T47D (cell line): Measurements from ENCODE around the gene MAPK11.

Experiments used
- DNase-seq, 2 experiments: peaks; one replicate each; pipeline versions ENCODE4 v3.0.0 to v3.0.0-alpha.2; 2011 to 2012; ENCODE audit warnings: low read depth in 1 of 2, low spot score in 1 of 2
- JUND ChIP-seq: IDR thresholded peaks from 2 replicates; pipeline ENCODE4 v1.6.1; 2012; ENCODE audit warnings: low read depth
- in situ Hi-C: cut with HindIII; loops from 2 replicates; pipeline ENCODE4 v1.10.0; 2016; ENCODE audit warnings: low sequenced_read_pairs, low pct_unique_long_range_greater_than_20kb

MAPK11 gene

DNA sequence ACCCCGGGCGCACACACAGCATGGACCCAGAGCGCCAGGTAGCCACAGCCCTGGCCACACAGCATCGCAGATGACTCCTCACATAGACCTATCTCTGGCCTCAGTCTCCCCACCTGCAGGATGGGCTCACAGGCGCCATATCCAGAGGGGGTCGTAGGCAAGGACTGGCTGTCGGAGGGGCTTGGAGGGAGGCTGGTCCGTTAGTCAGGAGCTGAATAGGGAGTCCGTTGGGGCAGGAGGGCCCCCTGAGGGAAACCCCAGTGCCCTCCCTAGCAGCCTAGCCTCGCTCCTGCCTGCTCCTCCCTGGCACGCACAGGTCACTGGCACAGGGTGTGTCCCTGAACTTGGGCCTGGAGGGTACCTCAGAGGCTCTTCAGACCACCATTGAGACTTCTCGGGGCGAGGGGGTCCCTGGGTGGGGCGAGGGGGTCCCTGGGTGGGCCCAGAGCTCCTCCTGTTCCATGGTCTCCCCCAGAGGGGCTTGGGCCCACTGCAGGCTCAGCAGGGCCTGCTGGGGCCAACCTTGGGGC, 35.3 kb upstream of the MAPK11 start:
- in situ Hi-C loops, result no loop called here
- no peak for TF ChIP-seq JUND
- DNase-seq, result peak in 1 of 2 experiments; percentile 53

DNA sequence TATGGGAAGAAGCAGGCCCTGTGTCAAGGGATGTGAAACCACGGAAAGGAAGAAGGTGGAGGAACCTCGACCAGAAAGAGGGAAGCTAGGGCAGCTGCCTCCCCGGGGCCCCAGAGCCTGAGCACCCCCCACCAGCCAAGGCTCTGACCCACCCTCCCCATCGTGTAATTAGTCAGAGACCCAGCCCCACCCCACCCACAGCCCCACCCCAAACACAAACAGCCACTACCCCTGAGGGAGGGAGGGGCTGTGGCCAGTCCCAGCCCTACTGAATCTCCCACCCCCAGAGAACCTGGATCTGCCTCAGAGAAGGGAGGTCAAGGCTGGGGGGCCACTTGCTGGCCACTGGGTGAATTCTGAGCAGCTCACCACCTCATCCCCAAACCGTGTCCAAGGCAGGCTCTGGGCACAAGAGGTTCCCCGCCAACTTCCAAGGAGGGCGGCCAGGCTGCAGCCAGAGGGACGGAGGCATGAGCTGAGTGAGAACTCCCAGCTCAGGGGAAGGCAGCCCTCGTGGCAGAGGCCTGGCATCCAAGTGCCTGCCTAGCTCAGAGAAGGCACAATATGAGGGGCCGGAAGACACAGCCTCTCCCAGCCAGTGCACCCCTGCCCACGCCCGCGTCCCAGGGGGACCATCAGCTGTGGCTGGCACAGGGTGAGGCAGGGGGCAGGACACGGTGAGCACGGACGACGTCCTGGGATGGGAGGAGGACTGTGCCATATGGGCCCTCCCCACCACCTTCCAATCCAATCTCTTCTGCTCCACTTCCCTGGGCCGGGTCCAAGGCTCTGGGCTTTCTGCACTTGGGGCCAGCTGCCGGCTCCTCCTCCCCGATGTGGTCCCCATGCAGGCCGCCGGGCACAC, 34.6 kb upstream of the MAPK11 start:
- no peak for TF ChIP-seq JUND
- in situ Hi-C loops, result no loop called here
- peak in 1 of 2 experiments; percentile 81 for DNase-seq

DNA sequence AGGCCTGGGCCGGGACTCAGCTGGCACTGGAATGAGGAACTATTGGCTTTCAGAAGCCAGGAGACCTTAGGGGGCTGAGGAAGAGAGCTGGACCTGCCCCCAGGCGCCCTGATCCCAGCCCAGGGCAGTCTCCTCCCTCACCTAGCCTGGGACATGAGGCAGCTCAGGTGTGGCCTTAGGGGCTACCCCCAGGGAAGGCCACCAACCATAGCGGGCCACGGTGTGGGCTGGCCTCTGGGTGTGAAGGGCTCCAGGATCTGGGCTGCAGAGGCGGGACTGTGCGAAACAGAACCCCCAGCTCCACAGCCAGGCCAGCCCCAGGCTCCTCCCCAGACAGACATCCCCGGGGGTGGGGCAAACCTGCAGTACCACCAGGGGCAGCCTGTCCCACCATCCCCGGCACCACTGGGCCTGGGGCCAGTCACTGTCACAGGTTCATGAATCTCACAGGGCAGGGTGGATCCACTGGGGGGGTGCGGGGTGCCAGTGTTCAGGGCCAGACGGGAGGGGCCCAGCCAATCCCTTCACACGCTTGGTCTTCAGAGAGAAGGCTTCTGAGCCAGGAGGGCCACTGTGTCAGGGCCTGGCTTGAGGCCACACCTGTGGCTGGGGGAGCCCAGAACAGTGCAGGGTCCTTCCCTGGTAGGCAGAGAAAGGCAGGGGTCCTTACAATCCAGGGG, 33.8 kb upstream of the MAPK11 start:
- peak; percentile 54 to 84 for DNase-seq
- no peak for TF ChIP-seq JUND
- in situ Hi-C loops, result no loop called here

DNA sequence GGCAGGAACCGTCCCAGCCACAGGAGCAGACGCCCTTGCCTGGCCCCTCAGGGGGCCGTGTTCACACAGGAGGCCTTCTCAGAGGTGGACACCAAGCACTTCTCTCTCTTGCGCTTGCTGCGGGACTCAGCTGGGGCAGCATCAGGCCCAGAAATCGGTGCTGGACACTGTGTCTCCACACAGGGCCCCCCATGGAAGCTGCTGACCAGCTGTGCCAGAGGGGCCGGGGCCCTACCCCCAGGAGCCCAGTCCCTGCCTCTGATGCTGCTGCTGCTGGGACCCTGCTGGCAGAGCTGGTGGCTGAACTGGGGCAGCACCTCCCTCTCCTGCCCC, 33.3 kb upstream of the MAPK11 start:
- DNase-seq, result no peak
- TF ChIP-seq JUND, result no peak
- in situ Hi-C loops, result no loop called here

DNA sequence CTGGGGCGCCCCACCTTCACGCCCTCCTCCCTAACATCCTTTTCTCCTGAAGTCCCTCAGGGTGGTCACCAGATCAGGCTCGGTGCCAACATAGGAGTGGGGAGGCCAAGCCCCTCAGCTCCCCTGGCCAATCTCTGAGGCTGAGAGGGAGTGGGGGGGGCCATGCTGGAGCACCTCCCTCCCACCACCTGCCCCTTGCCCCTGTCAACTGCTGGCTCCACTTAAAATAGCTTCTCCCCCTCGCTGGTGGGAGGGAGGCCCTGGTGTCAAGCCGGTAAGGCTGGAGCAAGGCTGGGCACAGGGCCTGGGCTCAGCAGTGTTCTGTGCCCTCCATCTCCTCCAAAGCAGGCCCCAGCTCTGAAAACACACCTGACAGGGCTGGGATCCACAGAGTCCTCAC, 32.4 kb upstream of the MAPK11 start:
- DNase-seq, result no peak
- in situ Hi-C loops, result no loop called here

DNA sequence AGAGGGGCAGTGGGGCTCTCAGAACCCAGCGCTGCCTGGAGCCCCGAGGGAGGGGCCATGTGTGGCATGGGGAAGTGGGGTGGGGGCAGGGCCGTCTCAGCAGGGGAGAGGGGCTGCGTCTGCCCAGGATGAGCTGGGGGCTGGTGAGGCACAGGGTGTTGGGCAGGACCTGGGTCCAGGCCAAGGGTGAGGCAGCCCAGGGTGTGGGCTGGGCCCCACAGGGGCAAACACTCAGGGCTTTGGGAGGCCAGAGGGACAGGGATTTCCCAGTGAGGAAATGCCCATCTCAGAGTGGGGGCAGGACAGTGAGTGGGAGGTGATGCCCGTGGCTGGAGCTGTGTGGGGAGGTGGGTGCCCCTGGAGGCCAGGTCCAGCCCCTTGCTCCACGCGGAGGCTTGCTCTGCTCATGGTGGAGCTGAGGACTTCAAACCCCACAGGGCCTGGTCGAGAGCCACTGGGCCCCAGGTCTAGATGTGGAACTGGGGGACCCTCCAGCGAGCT, 31.9 kb upstream of the MAPK11 start:
- in situ Hi-C loops, result no loop called here
- TF ChIP-seq JUND, result no peak
- DNase-seq, result peak in 1 of 2 experiments; percentile 31

More for the DNA sequence above, 32.4 kb upstream of the MAPK11 start:
- TF ChIP-seq JUND, result no peak

DNA sequence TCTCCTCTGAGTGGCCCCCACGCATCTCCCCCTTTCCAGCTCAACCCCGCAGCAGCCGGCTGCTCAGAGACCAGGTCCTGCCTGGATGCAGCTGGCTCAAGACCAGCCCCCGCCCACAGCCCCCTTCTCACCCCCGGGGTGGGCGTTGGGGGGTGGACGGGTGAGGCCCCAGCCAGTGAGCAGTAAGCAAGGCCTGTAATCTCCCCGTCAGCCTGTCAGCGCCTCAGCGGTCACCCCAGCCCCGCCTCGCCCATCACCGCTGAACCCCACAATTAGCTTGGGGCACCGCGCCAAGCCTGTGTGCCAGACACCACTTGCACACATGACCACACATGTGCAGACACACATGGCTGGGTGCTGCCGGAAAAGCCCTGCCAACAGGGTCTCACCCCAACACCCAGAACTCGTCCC, 31.4 kb upstream of the MAPK11 start:
- in situ Hi-C loops, result no loop called here
- TF ChIP-seq JUND, result no peak
- no peak for DNase-seq

DNA sequence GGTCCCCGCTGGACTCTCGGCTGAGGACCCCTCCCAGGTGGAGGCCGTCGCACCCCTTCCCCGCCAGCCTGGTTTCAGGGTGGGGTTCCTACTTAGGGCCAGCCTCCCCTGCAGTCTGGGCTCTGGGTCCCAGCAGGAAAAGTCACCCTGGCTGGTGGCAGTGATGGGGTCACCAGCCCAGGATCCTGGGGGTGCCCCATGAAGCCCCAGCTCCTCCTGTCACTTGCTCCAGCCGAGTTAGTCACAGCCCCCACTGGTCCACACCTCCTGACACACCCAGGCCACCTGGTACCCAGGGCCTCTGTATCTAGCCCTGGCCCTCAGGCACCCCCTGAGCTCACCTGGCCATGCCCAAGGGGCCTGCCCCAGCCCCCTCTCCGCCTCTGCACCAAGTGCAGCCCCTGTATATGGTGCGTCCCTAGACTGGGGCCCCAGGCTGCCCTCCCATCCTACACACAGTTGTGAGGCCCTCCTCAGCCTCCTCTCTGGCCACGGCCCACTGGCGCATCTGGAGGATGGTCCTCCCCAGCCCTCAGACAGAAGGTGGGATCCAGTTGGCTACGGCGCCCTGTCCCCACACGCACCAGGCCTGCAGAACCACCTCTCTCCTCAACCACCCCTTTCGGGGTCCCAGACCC, 30.6 kb upstream of the MAPK11 start:
- no peak for TF ChIP-seq JUND
- in situ Hi-C loops, result no loop called here
- DNase-seq, result no peak

DNA sequence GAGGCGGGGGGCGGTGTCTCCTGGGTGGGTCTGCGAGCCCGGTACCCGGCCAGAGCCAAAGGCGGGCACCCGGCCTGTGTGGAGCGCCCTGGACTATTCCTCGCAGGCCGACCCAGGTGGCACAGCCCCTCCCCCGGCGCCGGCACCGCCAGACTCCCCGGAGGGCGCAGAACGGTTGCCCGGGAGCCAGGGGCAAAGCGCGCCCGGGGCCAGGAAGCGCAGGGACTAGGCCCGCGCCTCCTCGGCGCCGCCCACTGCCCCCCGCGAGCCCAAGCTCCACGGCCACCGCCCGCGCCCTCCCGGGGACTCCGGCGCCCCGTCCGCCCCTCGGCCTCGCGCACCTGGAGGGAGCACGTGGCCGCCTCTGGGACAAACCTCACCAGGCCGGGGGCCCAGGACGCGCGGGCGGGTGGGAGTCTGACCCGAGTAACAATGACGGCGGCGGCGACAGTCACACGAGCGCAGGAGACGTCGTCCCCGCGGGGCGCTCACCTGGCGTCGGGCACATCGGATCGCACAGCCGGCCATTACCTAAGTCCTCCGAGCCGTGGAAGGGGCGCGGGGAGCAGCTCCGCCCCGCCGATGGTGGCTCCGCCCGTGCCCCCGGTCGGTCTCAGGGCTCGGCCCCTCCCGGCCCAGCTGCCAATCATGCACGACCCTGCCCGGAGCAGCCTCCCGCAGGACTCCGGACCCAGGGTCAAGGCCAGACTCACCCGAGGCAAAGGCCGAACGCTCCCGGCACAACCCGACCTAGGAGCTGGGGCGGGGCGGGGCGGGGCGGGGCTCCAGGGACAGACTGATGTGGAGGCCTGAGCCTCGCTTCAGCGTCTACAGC, 29.8 kb upstream of the MAPK11 start:
- in situ Hi-C loops, result no loop called here
- no peak for TF ChIP-seq JUND
- peak in 1 of 2 experiments; percentile 55 for DNase-seq

DNA sequence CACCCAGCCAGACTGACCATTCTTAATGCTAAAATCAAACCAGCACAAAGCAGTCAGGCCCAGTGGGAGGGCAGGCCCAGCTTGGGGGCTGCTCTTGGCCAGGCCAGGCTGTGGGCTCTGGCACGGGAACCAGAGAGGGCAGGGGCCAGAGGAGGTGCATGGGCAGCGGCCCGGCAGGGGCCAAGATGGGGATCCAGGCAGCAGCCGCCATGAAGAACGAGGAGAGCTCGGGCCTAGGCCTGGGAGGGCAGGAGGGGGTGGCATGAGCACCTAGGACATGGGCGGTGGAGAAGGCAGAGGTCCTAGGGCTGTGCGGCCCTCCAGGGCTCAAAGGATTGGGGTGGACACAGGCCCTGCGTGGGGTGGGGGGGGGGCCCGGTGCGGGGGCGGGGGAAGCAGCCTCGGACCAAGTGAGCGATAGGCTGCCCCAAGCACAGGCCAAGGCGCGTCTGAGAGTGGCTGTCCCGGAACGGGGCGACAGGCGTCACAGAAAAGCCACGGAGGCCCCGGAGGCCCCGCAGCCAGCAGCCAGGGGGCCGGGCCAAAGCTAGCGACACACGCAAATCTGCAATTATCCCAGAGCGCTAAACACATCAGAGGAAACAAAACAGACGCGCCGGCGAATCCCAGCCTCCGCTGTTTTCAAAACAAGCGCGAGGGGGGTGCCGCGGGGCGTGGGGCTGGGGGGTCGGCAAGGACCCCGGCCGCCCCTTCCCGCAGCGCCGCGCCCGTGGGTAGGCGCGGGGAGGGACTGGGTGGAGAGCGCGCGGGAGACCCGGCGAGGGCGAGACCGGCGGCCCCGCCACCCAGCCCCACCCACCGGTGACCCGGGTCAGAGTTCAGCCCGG, 29.0 kb upstream of the MAPK11 start:
- no peak for DNase-seq
- in situ Hi-C loops, result no loop called here
- no peak for TF ChIP-seq JUND

DNA sequence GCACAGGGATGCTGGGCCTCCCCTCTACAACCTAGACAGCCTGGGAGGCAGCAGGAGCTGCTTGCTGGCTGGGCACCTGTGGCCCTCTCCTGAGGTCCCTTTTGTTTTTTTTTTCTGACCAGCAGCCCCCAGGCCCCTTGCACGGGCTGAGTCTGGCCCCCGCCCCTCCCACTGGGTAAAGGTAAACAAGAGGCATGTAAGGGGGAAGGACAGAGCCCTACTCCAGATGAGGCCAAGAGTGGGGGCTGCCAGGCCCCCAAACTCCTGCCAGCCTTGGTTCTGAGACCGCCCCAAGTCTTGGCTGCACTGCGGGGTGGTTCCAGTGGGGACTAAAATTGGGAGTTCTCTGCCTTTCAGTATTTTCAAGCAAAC, 28.1 kb upstream of the MAPK11 start:
- DNase-seq, result no peak
- in situ Hi-C loops, result no loop called here
- no peak for TF ChIP-seq JUND
